Osteoblast (primary cell): ENCODE measurements around the gene DENND6B. TPM values are rescaled to one million over a fixed set of nuclear protein-coding genes. Genes with fewer than 3 reads are reported as not detected.

Experiments used
- DNase-seq: peaks from one replicate; pipeline ENCODE4 v3.0.0; 2011; ENCODE audit warnings: low spot score, mixed read lengths; ENCODE audit not compliant: insufficient read length; ENCODE audit errors: missing footprints
- H2AFZ ChIP-seq: 2 replicates; pipeline ENCODE4 v1.6.0; 2011; ENCODE audit warnings: mild to moderate bottlenecking, low read length
- H3K27ac ChIP-seq: 2 replicates; pipeline ENCODE4 v1.5.1; 2011; ENCODE audit warnings: mild to moderate bottlenecking, low read depth, low read length, moderate library complexity
- H3K27me3 ChIP-seq: 2 replicates; pipeline ENCODE4 v1.6.0; 2012; ENCODE audit warnings: mild to moderate bottlenecking, control low read depth, inconsistent platforms, low read length, moderate library complexity; ENCODE audit not compliant: insufficient read depth
- H3K36me3 ChIP-seq: 2 replicates; pipeline ENCODE4 v1.5.1; 2011; ENCODE audit warnings: mild to moderate bottlenecking, low read length, control low read depth, moderate library complexity; ENCODE audit not compliant: insufficient read depth
- H3K4me1 ChIP-seq: 2 replicates; pipeline ENCODE4 v1.5.1; 2011; ENCODE audit warnings: mild to moderate bottlenecking, low read length, control low read depth, moderate library complexity; ENCODE audit not compliant: insufficient read depth
- H3K4me2 ChIP-seq: 2 replicates; pipeline ENCODE4 v1.6.0; 2011; ENCODE audit warnings: mild to moderate bottlenecking, low read length; ENCODE audit not compliant: insufficient read depth
- H3K4me3 ChIP-seq: fragments of 200-600 bp; sonication (generic); 3 replicates; pipeline ENCODE4 v1.5.1; 2012; ENCODE audit warnings: mild to moderate bottlenecking, low read length, inconsistent platforms; ENCODE audit not compliant: insufficient read depth
- H3K79me2 ChIP-seq: 2 replicates; pipeline ENCODE4 v1.6.0; 2012; ENCODE audit warnings: mild to moderate bottlenecking, low read length, control low read depth, inconsistent platforms; ENCODE audit not compliant: insufficient read depth
- H3K9me3 ChIP-seq: 2 replicates; pipeline ENCODE4 v1.5.1; 2011; ENCODE audit warnings: low read depth, low read length, control low read depth
- H4K20me1 ChIP-seq: 2 replicates; pipeline ENCODE4 v1.6.0; 2012; ENCODE audit warnings: mild to moderate bottlenecking, low read length, control low read depth; ENCODE audit not compliant: insufficient read depth
- CTCF ChIP-seq: IDR thresholded peaks from 2 replicates; pipeline ENCODE4 v1.5.1; 2011; ENCODE audit warnings: mild to moderate bottlenecking, low read depth, low read length, moderate library complexity; ENCODE audit errors: extremely low read depth
- total RNA-seq: library from RNA; depleted of rRNA; stranded (reverse); fragments of >200 nt; gene quantifications from 2 replicates; pipeline ENCODE4 v1.2.3, GENCODE V29; 2012

DENND6B gene
- total RNA-seq, 1 donor, result 6.5 TPM

GRCh38 chr22:50262460-50262911 is 64.3 kb downstream of the DENND6B start:
- no peaks in the 10 kb centered on the region for H4K20me1 ChIP-seq
- no peaks in the 10 kb centered on the region for H3K9me3 ChIP-seq
- H3K4me2 ChIP-seq, result no peak overlapping the region
- H3K4me1 ChIP-seq, result peaks cover 9% of the 10 kb centered on the region
- H3K79me2 ChIP-seq, result peaks cover 15% of the 10 kb centered on the region
- no peak overlapping the region for H3K27ac ChIP-seq
- no peak overlapping the region for H2AFZ ChIP-seq
- H3K36me3 ChIP-seq, result no peaks in the 10 kb centered on the region
- no peak for DNase-seq
- no peak overlapping the region for H3K4me3 ChIP-seq
- no peak for TF ChIP-seq CTCF
- no peaks in the 10 kb centered on the region for H3K27me3 ChIP-seq

- Histone ChIP-seq H4K20me1 (no peaks in the 10 kb centered on the region), H3K36me3 (no peaks in the 10 kb centered on the region), H3K4me1 (peaks cover 9% of the 10 kb centered on the region), H3K4me2 (peak within 1 kb of the TSS; percentile 84), H3K79me2 (peaks cover 15% of the 10 kb centered on the region), H3K27ac (no peak within 1 kb of the TSS), H2AFZ (peak within 1 kb of the TSS; percentile 31), H3K4me3 (peak within 1 kb of the TSS; percentile 74), H3K27me3 (no peaks in the 10 kb centered on the region), H3K9me3 (no peaks in the 10 kb centered on the region)
- peak; percentile 98 for DNase-seq
- no peak for TF ChIP-seq CTCF
Observed at GRCh38 chr22:50261615-50262459, 65.0 kb downstream of the DENND6B start, which contains the start of gene MAPK12. TSS of gene MAPK12 (minus strand) at chr22:50261683. CDS start at chr22:50261509, 174 bp downstream.

GRCh38 chr22:50260801-50261614 is 65.8 kb downstream of the DENND6B start:
- peak; percentile 97 for DNase-seq
- Histone ChIP-seq H4K20me1 (no peaks in the 10 kb centered on the region), H3K27me3 (no peaks in the 10 kb centered on the region), H3K9me3 (no peaks in the 10 kb centered on the region), H3K4me2 (peak overlapping the region; percentile 84), H3K36me3 (no peaks in the 10 kb centered on the region), H3K4me1 (peaks cover 9% of the 10 kb centered on the region), H3K79me2 (peaks cover 15% of the 10 kb centered on the region), H3K27ac (no peak overlapping the region), H3K4me3 (peak overlapping the region; percentile 74), H2AFZ (peak overlapping the region; percentile 31)
- TF ChIP-seq CTCF, result no peak
